Measurements from ENCODE around the gene AFAP1. TPM values are rescaled to one million over a fixed set of nuclear protein-coding genes. Genes with fewer than 3 reads are reported as not detected.

AFAP1 gene
- total and polyA plus RNA-seq, 2 of the 4 experiments (the other 2 are of a cell fraction): 48.2 to 80.9 TPM

- dilution Hi-C loops (cut with HindIII; ENCODE audit: low sequenced_read_pairs, unreplicated experiment): no loop called here
- H3K9ac ChIP-seq (ENCODE audit: low read depth, low read length): no peak overlapping the region; the same call in 1 of the 2 replicates
These were observed 62.5 kb downstream of the AFAP1 start for GRCh38 chr4:7877176-7877575.

More at GRCh38 chr4:7877176-7877575, 62.5 kb downstream of the AFAP1 start:
- H3K18ac ChIP-seq (ENCODE audit: low read depth, low read length): peak overlapping the region; percentile 11; the same call in 1 of the 2 replicates
- 0 out of 2 replicates have a peak overlapping the region, but pooled peaks have one; percentile 86 for H2BK120ac ChIP-seq (ENCODE audit: low read depth, low read length)
- H3K79me1 ChIP-seq (ENCODE audit: low read depth in 1 of 2, low read length in 2 of 2): peaks cover 9 to 71% of the 10 kb centered on the region in 2 experiments
- H3K56ac ChIP-seq (ENCODE audit: extremely low read depth, insufficient read depth, low read length): no peak overlapping the region
- H2AK5ac ChIP-seq (ENCODE audit: low read depth, low read length): peak overlapping the region; percentile 74; the same call in 1 of the 2 replicates
- no peak for DNase-seq
- H3K36me3 ChIP-seq (ENCODE audit: control insufficient read depth, insufficient read depth, low read length): peaks cover 2% of the 10 kb centered on the region
- peak overlapping the region; percentile 22; the same call in 1 of the 3 replicates for H2BK15ac ChIP-seq (ENCODE audit: low read depth, low read length)
- in situ Hi-C loops (cut with MboI; ENCODE audit: low sequenced_read_pairs): no loop called here
- H3K27ac ChIP-seq (ENCODE audit: insufficient read depth, low read length): no peak overlapping the region
- intact Hi-C loops (cut with micrococcal nuclease): loop anchor here (5.0 kb wide), 1 partner anchor 60 kb away; the partner anchor contains the start of gene AFAP1
- peak overlapping the region; percentile 74 for H2BK5ac ChIP-seq (ENCODE audit: low read depth, low read length, poor library complexity, severe bottlenecking)
- peak overlapping the region; percentile 55; the same call in 1 of the 2 replicates for H3K23ac ChIP-seq (ENCODE audit: low read depth, low read length)
- no peak overlapping the region for H4K91ac ChIP-seq (ENCODE audit: insufficient read depth, low read depth, low read length)
- H3K14ac ChIP-seq (replicated peaks; ENCODE audit: low read depth, low read length): peak overlapping the region; percentile 18; the same call in 1 of the 2 replicates
- peak overlapping the region in 1 of 2 experiments; percentile 29; a peak in 2 of 4 replicates for H4K8ac ChIP-seq (ENCODE audit: low read depth in 2 of 2, low read length in 2 of 2)
- peaks cover 72% of the 10 kb centered on the region for H4K20me1 ChIP-seq (ENCODE audit: insufficient read depth, low read length)
- no peak for TF ChIP-seq FOS (IDR thresholded peaks at IDR 0.05; ENCODE audit: low read depth, low read length)
- TF ChIP-seq USF2 (IDR thresholded peaks at IDR 0.05; ENCODE audit: low read depth, low read length): no peak
- TF ChIP-seq RAD21 (IDR thresholded peaks at IDR 0.05; ENCODE audit: low read length): no peak
- no peak for TF ChIP-seq POLR2A (IDR thresholded peaks at IDR 0.05; ENCODE audit: low read depth, low read length)
- no peak for TF ChIP-seq MXI1 (IDR thresholded peaks at IDR 0.05; ENCODE audit: borderline replicate concordance, low read depth, low read length)
- H3K4me1 ChIP-seq (ENCODE audit: control insufficient read depth, insufficient read depth, low read length): peaks cover 41% of the 10 kb centered on the region
- no peak for ATAC-seq (ENCODE audit: low read depth)
- H3K27me3 ChIP-seq (ENCODE audit: control insufficient read depth, insufficient read depth, low read length): no peaks in the 10 kb centered on the region
- H2AK9ac ChIP-seq (replicated peaks; ENCODE audit: low read depth, low read length, poor library complexity): no peak overlapping the region
- H3K4ac ChIP-seq (ENCODE audit: low read depth, low read length): peak overlapping the region; percentile 47; the same call in 1 of the 2 replicates
- CTCF ChIA-PET: interaction anchor here (0.5 to 1.9 kb wide), 11 partner anchors 9 to 1272 kb away, joined by 3 to 6 read pairs (median 3); no protein-coding TSS in a partner anchor
- 87% methylated on average over 3 of the region's 6 CpGs; no CpG with 5 or more reads in 1 of the 2 experiments for WGBS, 2 experiments (ENCODE audit: extremely low coverage in 2 of 2, insufficient read length in 1 of 2)
- peak overlapping the region; percentile 81; the same call in 1 of the 2 replicates for H3K4me2 ChIP-seq (ENCODE audit: low read depth, low read length)
- no peak overlapping the region for H4K5ac ChIP-seq (ENCODE audit: low read depth, low read length)
- no TSS peak for BruUV-seq (replicated peaks)
- no peaks in the 10 kb centered on the region for H3K9me3 ChIP-seq (ENCODE audit: control insufficient read depth, insufficient read depth, low read length)
- no peak overlapping the region for H2AFZ ChIP-seq (replicated peaks; ENCODE audit: low read length, poor library complexity)
- H2BK20ac ChIP-seq (ENCODE audit: low read depth, low read length): no peak overlapping the region
- POLR2A ChIA-PET (ENCODE audit: unreplicated experiment): no interaction called here
- peaks cover 41% of the 10 kb centered on the region for H3K9me1 ChIP-seq (ENCODE audit: insufficient read depth, low read length)
- H3K4me3 ChIP-seq (ENCODE audit: insufficient read depth, low read depth, low read length): no peak overlapping the region

All from IMR-90 (cell line).